RPMI8226 (cell line): ENCODE results near the gene FRK.
"Not testable (repeated sequence)": the region's sequence is repeated elsewhere in the genome, so short reads cannot be mapped to it uniquely, and the experiment has no call there.

Source experiments
- DNase-seq: peaks from one replicate; pipeline ENCODE4 v3.0.0-alpha.2; 2015

The FRK gene

DNA sequence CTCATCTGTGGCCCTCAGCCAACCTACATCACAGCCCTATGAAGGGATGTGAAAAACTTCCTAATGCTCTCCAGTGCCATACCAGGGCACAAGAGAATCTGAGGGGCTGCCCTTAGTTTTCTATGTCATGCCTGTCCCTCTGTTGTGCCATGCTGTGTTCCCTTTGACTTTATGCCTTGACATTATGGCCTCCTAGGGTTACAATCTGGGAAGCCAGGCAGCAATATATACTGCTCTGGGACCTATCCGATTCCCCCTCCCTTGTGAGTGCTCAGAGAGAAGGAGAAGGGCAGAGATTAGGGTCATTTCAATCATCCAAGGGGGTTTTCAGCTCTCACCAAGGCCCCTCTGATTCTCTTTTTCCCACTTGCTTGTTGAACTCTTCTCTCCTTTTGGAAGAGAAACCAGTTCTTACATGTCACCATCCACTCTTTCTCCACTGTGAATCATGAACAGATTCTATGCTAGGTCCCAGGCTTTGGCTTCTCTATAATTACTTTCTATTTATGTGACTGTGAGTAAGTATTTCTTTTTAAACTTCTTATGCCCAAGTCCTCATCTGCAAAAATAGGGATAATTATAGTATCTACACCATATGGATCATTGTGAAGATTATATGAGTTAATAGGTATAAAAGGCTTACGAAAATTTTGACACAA lies 14.2 kb upstream of the FRK start:
- no peak for DNase-seq

- no peak for DNase-seq
These were observed 13.2 kb upstream of the FRK start for GRCh38 chr6:116073765-116074440.

GRCh38 chr6:116072368-116072767 lies 11.7 kb upstream of the FRK start:
- no peak for DNase-seq

- DNase-seq: no peak
These were observed 10.1 kb upstream of the FRK start for GRCh38 chr6:116070616-116071389.

GRCh38 chr6:116070101-116070500 lies 9.4 kb upstream of the FRK start:
- DNase-seq: no peak

GRCh38 chr6:116066789-116067188 lies 6.1 kb upstream of the FRK start:
- no peak for DNase-seq

DNA sequence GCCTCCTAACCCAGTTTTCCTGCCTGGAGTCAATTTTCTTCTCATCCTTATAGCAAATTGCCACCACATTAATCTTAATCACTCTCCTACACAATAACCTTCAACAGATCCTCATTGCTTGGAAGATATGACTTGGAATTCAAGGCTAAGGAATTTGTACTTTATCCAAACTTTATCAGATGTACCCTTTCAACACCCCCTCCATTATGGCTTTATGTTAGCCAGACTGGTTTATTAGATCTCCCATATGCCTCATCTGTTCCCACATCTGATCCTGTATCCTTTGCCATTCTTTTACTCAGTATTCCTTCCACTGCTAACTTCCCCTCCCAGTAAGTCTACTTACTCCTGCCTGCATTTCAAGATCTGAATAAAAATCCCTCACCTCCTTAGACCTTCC lies 4.0 kb upstream of the FRK start:
- no peak for DNase-seq

DNA sequence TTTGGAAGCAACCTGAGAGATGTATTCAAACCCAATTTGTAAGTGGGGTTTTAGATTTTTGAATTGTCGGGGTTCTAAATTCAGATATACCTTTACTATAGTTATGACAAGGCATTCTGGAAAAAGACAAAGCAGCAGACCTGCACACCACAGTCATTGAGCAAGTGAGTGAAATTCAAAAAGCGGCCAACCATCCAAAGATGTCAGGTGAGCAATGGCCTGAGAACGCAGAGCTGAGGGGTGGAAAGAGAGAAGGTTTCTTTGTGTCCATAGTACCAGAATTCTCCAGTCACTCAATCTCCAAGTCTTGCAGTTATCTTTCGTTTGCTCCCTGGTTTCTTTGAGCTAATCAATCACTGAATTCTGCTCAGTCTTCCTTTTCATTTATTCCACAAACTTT lies 1.8 kb upstream of the FRK start:
- DNase-seq: no peak

- peak; percentile 44 for DNase-seq
These were observed 749 bp downstream of the FRK start for GRCh38 chr6:116059713-116060571.

DNA sequence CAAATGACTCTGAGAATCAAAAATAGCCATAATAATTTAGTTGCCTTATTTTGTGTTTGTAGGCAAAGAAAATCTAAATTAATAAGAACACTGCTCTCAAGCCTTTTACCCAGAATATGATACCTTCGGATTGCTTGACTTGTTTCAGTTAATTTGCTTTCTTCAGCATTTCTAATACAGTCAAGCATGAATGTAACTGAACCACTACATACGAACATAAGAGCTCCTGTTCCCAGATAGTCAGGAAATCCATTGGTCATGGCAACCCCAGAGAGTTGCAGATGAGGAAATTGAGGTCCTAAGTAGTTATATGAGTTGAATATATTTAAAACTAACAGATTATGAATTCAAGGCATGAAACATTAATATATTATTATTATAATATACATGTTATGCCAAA lies 2.9 kb downstream of the FRK start:
- DNase-seq: no peak

DNA sequence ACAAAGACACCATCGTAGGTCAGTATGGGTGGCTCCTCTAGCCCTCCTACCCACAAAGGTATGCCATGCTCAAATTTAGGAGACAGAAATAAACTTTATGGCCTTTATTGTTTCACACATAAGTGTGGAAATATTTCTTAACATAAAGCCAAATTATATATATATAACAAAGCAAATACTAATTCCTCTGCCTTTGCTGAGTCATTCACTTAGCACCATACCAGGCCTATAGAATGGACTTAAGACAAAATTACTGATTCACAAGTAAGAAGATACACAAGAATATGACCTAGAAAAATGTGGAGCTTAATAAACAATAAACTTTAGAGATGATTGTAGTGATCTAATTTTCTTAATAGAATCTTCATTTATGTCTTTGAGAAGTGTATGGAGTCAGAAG lies 5.2 kb downstream of the FRK start:
- DNase-seq: no peak

GRCh38 chr6:116051244-116051643 lies 9.4 kb downstream of the FRK start:
- DNase-seq: no peak

DNA sequence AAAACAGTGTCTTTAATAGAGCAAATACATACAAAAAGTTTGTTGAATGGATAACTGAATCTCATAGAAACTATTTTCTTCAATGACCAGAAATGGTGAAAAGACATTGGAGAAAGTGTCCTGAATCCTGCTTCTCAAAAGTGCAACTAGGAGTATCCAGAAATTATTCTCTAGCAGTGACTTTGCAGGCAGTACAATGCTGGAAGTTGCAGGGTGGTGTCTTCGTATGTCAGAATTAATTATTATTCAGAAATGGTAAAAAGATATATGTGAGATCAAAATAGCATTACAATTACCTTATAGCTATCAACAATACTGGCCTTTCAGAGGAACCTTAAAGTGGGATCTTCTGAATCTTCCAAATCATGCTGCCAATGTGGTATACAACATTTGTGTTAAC lies 10.0 kb downstream of the FRK start:
- DNase-seq: no peak

DNA sequence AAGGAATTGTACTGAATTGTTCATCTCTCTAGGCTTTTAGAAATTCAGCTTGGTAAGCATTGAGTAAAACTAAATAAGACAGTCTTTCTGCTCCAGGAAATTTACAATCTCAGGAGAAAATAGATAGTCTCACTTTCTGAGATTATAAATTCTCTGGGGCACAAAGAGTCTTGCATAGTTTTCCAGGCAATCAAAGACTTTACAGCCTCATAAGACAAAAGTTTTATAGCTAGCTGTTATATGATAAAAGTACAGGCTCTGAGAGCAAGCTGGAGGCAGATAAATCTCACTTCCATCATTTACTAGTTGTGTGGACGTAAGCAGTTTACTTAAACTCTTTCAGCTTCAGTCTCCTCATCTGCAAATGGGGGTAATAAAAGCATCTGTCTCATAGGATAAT lies 11.4 kb downstream of the FRK start:
- DNase-seq: no peak

- DNase-seq: peak; percentile 32
These were observed 13.3 kb downstream of the FRK start for GRCh38 chr6:116047173-116047933.

DNA sequence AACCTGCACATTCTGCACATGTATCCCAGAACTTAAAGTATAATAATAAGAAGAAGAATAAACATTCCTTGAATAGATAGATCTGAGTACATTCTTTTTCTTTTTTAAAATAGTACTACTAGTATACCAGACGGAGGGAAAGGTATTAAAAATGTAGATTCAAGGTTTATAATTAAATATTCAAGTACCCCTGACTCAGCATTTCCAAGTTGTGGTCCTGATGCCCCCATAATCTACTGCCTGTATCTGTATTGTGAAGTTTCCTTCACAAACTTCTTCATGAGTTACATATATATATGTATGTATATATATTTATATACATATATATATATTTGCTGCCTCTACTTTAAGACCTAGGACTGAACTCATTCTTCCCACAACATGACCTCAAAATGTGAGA lies 14.0 kb downstream of the FRK start:
- no peak for DNase-seq

GRCh38 chr6:116046272-116046671 lies 14.4 kb downstream of the FRK start:
- not testable (repeated sequence) for DNase-seq

DNA sequence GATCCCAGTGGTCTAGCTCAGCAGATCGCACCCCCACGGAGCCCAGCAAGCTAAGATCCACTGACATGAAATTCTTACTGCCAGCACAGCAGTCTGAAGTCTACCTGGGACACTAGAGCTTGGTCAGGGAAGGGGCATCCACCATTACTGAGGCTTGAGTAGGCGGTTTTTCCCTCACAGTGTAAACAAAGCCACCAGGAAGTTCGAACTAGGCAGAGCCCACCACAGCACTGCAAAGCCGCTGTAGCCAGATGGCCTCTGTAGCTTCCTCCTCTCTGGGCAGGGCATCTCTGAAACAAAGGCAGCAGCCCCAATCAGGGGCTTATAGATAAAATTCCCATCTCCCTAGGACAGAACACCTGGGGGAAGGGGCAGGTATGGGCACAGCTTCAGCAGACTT lies 18.8 kb downstream of the FRK start:
- DNase-seq: no peak

DNA sequence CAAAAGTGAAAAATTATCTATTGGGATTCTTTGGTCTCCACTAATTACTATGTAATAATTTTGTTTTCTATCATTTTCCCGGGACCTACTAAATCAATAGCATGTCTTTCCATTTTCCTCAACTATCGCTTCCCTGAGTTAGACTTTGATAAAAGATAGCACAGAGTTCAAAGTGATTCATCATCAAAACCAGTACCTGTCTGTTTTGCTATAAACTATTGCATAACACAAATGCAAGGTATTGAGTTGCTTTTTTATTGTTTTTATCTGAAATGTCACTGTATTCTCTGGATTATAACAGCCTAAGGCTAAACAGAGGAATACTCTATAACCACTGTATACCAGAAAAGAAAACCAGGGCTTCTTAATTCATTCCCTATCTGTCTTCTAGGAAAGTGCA lies 19.7 kb downstream of the FRK start:
- DNase-seq: no peak

DNA sequence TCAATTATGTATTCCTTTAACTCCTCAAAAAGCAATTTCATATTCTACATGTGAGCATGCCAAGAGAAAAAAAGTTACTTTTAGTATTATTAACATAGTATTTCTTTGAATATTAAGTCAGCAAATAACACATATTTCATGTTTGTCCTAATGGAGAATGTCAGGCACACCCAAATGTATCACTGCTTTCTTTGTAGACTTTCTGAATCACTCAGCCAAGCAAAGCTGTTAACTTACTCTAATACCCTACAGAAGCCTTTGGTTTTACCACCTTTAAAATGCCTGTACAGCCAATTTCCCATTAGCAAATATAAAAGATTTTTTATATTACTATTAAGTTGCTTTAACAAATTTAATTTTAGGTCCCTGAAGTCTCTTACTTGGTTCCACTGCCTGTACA lies 23.8 kb downstream of the FRK start:
- DNase-seq: no peak

DNA sequence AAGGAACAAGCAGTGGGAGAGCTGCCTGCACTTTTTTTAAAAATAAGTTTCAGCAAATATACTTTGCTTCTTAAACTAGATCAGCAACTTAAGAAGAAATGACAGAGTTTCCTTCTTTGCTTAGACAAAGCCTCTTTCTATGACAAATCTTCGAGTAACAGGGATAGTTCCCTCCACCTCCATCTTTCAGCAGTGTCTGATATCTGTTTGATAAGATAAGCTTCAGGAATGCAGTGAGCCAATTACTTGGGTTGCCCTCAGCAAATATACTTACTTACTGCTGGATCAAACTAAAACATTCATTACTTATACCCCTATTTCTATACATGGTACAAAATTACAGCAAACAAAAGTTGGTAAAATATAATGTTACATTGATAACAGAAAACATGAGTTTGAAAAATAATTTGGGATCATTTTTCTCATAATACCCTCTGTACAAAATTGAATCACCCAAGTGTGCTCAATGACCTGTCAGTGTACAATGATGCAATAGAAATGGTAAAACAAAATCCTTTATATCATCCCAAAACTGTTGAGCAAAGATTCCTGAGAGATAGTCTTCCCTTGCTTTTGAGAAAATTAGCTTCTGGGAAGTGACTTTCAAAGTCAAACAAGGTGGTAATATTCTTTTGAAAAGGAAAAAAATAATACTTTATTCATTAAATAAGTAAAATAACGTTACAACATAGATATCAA lies 24.5 kb downstream of the FRK start:
- no peak for DNase-seq

DNA sequence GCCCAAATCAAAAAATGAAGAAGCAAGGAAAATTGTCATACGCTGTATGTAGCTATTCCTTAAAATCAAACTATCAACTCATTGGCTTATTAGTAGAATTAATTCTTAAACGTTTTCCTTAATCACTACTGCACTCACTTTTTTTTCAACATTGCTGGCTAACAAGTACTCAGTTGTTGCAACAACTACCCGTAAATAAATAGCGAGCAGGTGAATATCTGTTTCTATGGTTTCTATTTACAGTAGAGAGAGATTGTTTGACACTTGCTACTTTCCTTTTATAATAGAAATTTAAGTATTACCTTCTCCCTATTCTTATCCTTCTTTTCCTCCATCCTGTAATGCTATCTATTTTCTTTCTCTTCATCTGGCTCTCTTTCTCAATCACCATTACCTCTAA lies 25.1 kb downstream of the FRK start:
- no peak for DNase-seq
